Muscle of back (tissue), 13 donors: ENCODE results near the gene SAMD5. TPM values are rescaled to one million over a fixed set of nuclear protein-coding genes. Genes with fewer than 3 reads are reported as not detected.

Source experiments
- DNase-seq, 3 donors: peaks; one replicate each; pipeline versions ENCODE4 v3.0.0 to v3.0.0-alpha.2; 2013
- long read RNA-seq, 9 donors: transcript quantifications; one replicate each; lab custom pipeline, GENCODE V29; 2026
- polyA plus RNA-seq, 10 donors: library from polyadenylated mRNA; unstranded; fragments of 120-200 nt; gene quantifications; one replicate each; pipeline ENCODE4 v1.2.1, GENCODE V29; 2013; ENCODE audit not compliant: insufficient read length in 10 of 10

SAMD5 gene
- 1 to 10 TPM; 2.2 to 8.1 (median 3.0) TPM for polyA plus RNA-seq
- long read RNA-seq, donor 1: 0 reads
- long read RNA-seq, donor 2: 0 reads
- long read RNA-seq, donor 3: 0 reads
- long read RNA-seq, donor 4: 0 reads
- long read RNA-seq, donor 5: 0 reads
- long read RNA-seq, donor 6: 0 reads
- long read RNA-seq, donor 7: 0 reads
- long read RNA-seq, donor 8: 0 reads
- long read RNA-seq, donor 9: 0 reads

GRCh38 chr6:147508042-147508865, at the start of gene SAMD5:
TSS of gene SAMD5 (plus strand) at chr6:147508690. CDS start at chr6:147508929, 239 bp downstream.
- peak; percentile 43 to 83 (median 73) for DNase-seq

DNA sequence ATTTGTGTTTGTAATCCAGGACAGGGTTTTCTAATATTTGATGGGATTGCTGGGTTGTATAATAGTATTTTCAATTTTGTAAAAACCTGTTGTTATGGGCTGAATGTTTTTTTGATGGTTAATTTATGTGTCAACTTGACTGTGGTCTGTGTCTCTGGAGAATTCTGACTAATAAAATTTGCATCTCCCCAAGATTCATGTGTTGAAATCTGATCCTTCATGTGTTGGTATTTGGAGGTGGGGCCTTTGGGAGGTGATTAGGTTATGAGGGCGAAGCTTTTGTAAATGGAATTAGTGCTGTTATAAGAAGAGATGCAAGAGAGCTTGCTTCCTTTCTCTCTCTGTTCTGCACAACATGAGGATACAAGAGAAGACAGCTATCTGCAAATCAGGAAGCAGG, 48.7 kb upstream of the SAMD5 start:
- DNase-seq: no peak

DNA sequence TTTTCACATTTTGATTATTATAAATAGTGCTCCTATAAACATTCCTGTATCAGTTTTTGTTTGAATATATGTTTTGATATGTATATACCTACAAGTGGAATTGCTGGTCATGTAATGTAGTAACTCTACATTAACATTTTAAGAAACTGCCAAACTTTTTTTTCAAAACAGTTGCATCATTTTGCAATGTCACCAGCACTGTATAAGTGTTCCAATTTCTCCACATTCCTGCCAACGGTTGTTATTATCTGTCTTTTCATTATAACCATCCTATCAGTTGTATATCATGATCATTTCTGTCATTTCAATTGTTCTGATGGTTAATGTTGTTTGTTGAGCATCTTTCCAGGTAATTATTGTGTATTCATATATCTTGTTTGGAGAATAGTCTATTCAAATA, 44.8 kb upstream of the SAMD5 start:
- no peak for DNase-seq

DNA sequence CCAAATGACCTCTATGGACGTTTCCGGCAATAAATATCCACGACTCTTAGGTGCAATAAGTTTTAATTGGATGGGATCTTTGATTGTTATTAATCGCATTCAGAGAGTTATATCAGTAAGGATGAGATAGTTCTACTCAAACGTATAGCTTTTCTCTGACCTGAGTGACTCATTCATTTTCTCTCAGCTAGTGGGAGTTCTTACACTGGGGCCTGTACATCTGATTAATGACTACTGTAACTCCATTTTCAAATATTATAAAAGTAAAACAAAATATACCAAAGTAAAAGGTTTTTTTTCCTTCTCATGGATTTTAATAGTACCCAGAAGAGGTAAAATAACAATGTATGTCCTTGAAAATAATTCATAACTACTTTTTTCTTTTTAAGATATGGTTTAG, 41.1 kb upstream of the SAMD5 start:
- DNase-seq: no peak

DNA sequence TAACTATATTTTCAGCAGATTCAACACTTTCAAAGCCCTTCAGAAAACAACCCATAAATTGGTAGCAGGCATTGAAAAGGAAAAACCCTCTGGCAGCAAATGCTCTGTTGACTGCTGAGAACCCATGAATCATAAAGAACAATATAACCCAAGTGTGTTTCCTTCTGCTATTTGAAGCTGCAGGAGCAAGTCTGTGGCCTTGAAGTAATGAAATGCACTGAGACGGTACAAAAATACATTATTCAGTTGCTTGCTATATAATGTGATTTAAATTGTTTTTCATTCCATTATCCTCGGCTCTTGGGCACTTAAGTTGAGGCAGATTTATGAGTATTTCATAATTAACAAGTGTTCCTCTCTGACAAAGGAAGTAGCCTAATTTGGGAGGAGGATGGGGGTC, 40.6 kb upstream of the SAMD5 start:
- no peak for DNase-seq

DNA sequence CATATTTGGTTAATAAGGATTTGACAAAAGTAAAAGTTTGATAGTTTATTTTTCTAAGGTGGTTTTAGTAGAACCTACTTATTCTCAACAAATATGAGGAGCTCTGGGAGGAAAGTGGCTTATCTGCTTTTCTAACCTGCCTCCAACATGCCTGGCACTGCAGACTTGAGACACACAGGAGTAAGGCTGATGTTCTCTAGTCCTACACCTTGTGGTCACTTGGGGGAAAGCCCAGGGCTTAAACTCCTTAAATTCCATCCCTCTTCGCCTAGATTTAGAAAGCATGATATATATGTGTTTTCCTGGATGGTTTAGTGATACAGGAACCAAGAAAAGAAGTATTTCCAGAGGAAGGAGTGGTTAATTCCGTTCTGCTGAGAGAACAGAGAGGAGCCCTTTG, 39.9 kb upstream of the SAMD5 start:
- DNase-seq: no peak

GRCh38 chr6:147479857-147480256, 28.6 kb upstream of the SAMD5 start:
- DNase-seq: no peak

DNA sequence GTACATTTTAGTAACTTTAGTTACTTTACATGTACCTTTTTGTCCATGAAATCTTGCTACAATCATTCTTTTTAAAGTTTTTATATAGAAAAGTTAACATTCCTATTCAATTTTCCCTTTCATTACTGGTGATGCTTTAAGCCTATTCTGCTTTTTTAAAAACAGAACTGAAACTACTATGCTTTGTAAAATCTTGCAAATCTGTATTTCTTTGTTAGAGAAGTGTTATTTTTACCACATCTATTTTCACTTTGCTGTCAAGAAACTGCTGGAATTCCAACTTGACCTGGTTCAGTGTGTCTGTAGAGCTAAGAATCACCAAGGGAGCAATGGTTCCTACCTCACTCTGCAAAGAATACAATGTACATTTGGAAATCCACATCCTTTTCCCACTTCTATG, 21.8 kb upstream of the SAMD5 start:
- DNase-seq: no peak

- DNase-seq: no peak
Observed at GRCh38 chr6:147497472-147497871, 11.0 kb upstream of the SAMD5 start.

DNA sequence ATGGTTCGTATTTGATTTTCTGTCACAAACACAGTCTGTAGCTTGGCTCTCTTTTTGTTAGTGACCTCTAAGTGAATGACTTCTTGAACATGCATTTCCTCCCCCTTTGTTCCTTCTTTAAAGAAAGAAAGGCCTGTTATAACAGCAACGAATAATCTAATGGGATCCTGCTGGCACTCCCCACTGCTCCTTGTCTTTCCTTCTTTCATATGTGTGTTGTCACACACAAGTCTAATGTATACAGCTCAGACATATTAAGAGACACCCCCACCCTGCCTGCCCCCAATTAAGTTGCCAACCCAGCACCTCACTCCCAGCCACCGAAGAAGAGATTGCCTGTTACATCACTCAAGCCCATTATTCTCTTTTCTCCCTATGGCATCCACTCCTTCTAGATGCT, 4.9 kb upstream of the SAMD5 start:
- DNase-seq: no peak

DNA sequence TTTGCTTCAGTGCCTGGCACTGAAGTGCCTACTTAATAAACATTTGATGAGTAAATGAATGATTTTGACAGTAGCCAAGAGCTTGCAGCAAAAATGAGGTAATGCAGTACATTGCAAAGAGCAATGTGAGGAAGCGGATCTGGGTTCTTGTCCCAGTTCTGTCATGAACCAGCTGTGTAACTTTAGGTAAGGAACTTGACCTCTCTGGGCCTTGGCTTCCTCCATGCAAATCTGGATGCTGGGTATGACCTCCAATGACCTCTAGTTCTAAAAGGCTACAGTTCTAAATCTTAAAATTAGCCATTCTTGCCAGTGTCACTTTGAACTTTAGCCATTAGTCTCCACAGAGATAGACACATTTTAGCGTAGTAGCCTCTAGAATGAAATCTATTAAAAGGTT, 3.6 kb upstream of the SAMD5 start:
- no peak for DNase-seq

- DNase-seq: peak; percentile 47 to 87 (median 77)
Observed at GRCh38 chr6:147506704-147507114, 1.8 kb upstream of the SAMD5 start.

DNA sequence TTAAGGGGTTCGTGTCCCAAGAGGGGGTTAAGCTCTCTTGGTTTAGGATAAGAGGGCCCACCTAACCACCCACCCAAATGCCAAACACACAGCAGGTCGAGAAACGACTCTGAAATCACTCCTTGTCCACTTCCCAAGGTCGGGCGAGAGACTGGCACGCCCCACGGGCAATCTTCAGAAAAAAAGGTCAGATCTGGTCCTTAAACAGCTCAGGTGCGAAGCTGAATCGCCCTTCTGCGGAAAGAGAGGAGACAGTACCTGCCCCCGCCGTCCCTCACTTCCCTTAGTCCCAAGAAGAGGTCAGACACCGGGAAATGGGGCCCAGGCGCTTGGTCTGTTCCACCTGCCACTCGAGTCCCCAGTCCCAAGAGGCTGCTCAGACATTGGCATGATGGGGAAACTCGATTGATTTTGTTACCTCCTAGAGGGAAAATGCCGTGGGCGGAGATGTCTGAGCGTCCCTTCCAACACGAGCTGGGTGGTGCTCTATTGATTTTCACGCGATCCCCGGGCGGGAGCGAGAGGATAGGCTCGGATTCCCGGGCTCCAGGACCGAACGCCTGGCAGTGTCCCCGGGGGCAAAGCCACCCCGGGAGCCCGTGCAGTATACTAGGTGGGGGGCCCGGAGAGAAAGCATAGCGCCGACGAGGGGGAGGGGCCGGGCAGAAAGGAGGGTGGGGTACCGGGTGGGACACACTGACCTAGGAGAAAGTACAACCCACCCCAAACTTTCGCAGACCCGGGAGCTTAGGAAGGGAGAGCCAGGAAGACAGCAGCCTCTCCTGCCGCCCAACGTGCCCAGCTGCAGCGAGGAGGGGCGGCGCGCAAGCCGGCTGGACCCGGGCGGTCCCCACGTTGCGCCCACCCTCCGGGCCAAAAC, 1.1 kb upstream of the SAMD5 start:
- peak; percentile 3 to 54 (median 24) for DNase-seq

- peak in 2 of 3 donors; percentile 1 to 41 for DNase-seq
Observed at GRCh38 chr6:147508866-147509608, 547 bp downstream of the SAMD5 start.

- peak in 1 of 3 donors; percentile 36 for DNase-seq
Observed at GRCh38 chr6:147509891-147510290, 1.4 kb downstream of the SAMD5 start.

- no peak for DNase-seq
Observed at GRCh38 chr6:147510929-147511590, 2.6 kb downstream of the SAMD5 start.

DNA sequence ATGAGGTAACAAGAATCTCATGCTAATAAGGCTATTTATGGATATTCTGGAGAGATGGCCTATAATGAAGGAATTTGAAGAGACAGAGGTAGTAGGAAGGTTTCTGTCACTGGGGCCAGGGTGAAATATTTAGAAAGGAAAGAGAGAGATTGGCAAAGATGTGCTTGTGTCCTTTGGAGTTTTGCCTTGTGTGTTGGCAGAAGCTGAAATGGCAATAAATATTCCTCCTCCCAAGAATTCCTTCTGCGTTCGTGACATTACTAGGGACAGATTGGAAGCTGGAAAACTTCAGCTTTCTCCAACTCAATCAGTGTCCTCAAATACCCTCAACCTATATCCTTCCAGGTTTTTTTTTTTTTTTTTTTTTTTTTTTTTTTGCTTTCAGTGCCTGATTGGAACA, 6.3 kb downstream of the SAMD5 start:
- no peak for DNase-seq

DNA sequence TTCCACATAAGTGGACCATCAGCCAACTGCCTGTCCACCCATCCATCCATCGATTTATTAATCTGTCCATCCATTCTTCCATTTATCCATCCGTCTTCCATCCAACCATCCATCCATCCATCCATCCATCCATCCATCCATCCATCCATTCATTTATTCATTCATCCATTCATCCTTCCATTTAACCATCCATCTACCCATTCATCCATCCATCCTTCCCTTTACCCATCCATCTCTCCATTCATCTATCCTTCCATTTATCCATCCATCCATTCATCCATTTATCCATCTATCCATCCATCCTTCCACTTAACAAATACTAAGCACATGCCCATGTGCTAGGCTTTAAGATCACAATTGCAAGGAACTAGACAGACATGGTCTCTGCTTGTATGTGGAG, 6.8 kb downstream of the SAMD5 start:
- no peak for DNase-seq

- DNase-seq: no peak
Observed at GRCh38 chr6:147522597-147522996, 14.1 kb downstream of the SAMD5 start.

- DNase-seq: no peak
Observed at GRCh38 chr6:147525519-147526209, 17.2 kb downstream of the SAMD5 start.
